Measurements from ENCODE around the gene PHOX2B. TPM values are rescaled to one million over a fixed set of nuclear protein-coding genes. Genes with fewer than 3 reads are reported as not detected.

The PHOX2B gene
- total RNA-seq, 4 donors from 2014 or later: not detected

DNA sequence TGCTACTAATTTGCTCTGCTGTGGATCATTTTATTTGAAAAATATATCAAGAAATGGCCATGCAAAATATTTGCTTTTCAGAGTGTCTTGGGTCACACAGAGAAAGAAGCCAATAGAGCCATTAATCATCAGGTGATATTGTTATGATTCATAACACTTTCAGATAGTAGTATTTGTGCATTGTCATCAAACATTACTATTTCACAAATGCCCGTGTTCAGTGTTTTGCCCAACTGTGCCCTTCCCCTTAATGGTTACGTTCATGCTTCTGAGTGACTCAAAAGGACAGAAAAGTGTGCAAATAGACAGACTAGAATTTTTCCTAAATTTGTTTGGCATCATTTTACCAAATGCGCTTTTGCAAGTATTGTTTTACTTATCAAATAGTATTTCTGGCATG lies 46.5 kb downstream of the PHOX2B start:
- Histone ChIP-seq H3K27me3 (no peaks in the 10 kb centered on the region), H3K36me3 (peaks cover 0 to 16% of the 10 kb centered on the region in 2 donors), H3K4me3 (no peak overlapping the region), H3K9me3 (no peaks in the 10 kb centered on the region), H3K27ac (no peak overlapping the region), H3K4me1 (no peaks in the 10 kb centered on the region)
- ATAC-seq (no peak), DNase-seq (no peak)
- intact Hi-C loops (cut with DNase I; ENCODE audit: low total_unique reads): no loop called here
- in situ Hi-C loops (cut with MboI; ENCODE audit: low sequenced_read_pairs in 4 of 4): no loop called here
- no peak for TF ChIP-seq POLR2A (IDR thresholded peaks at IDR 0.05)
- TF ChIP-seq, protein P1, sequence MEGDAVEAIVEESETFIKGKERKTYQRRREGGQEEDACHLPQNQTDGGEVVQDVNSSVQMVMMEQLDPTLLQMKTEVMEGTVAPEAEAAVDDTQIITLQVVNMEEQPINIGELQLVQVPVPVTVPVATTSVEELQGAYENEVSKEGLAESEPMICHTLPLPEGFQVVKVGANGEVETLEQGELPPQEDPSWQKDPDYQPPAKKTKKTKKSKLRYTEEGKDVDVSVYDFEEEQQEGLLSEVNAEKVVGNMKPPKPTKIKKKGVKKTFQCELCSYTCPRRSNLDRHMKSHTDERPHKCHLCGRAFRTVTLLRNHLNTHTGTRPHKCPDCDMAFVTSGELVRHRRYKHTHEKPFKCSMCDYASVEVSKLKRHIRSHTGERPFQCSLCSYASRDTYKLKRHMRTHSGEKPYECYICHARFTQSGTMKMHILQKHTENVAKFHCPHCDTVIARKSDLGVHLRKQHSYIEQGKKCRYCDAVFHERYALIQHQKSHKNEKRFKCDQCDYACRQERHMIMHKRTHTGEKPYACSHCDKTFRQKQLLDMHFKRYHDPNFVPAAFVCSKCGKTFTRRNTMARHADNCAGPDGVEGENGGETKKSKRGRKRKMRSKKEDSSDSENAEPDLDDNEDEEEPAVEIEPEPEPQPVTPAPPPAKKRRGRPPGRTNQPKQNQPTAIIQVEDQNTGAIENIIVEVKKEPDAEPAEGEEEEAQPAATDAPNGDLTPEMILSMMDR (IDR thresholded peaks at IDR 0.05 in 4 of 5, conservative IDR thresholded peaks at IDR 0.05 in 1 of 5): no peak

DNA sequence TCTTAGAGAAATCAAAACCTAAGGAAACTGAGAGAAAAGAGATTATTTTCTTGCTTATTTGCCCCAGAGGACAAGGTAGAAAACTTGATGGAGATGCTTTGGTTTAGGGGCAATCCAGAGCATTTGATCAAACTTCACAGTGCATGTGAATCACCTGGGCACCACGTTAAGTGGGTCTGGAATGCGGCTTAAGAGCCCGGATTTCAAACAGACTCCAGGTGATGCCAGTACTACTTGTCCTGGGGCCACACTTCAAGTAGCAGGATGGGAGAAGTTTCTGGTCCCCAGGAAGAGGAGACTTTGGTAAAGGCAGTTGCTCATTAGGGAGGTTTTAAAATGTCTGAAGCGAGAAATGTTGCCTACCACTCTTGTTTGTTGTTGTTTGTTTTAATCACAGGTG lies 51.8 kb downstream of the PHOX2B start:
- no peak for DNase-seq
- no peaks in the 10 kb centered on the region for H3K4me1 ChIP-seq
- TF ChIP-seq POLR2A (IDR thresholded peaks at IDR 0.05): no peak
- TF ChIP-seq, protein P1 (IDR thresholded peaks at IDR 0.05 in 4 of 5, conservative IDR thresholded peaks at IDR 0.05 in 1 of 5): no peak
- no peak for ATAC-seq
- H3K27me3 ChIP-seq: no peaks in the 10 kb centered on the region
- H3K4me3 ChIP-seq: no peak overlapping the region
- intact Hi-C loops (cut with DNase I; ENCODE audit: low total_unique reads) (no loop called here), in situ Hi-C loops (cut with MboI; ENCODE audit: low sequenced_read_pairs in 4 of 4) (loop anchor here (10.0 kb wide), 1 partner anchor 188 kb away; no protein-coding TSS in a partner anchor)
- H3K36me3 ChIP-seq: peaks cover 0 to 35% of the 10 kb centered on the region in 2 donors
- H3K9me3 ChIP-seq: no peaks in the 10 kb centered on the region
- no peak overlapping the region for H3K27ac ChIP-seq

DNA sequence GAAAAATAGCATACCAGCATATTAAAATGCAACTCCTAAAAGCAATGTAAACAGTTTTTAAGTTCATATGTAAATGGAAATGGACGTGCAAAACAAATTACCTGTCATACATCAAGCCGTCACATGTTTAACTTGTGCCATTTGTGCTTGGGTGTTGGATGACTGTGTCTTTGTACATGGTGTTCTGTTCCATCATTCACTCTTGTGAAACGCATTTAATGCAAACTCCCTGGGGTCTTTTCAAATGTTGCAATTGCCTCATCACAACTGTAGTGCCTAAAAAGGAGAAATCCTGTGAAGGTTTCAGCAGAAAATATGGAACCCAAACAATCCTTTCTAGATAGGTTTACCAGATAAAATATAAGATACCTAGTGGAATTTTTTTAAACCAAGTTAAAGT lies 52.4 kb downstream of the PHOX2B start:
- Histone ChIP-seq H3K27me3 (no peaks in the 10 kb centered on the region), H3K36me3 (peaks cover 0 to 40% of the 10 kb centered on the region in 2 donors), H3K4me3 (no peak overlapping the region), H3K9me3 (no peaks in the 10 kb centered on the region), H3K27ac (no peak overlapping the region), H3K4me1 (no peaks in the 10 kb centered on the region)
- DNase-seq: no peak
- in situ Hi-C loops (cut with MboI; ENCODE audit: low sequenced_read_pairs in 4 of 4): loop anchor here (10.0 kb wide), 1 partner anchor 189 kb away; no protein-coding TSS in a partner anchor
- peak in 1 of 2 donors; percentile 47 for ATAC-seq
- TF ChIP-seq, protein P1 (IDR thresholded peaks at IDR 0.05 in 4 of 5, conservative IDR thresholded peaks at IDR 0.05 in 1 of 5): no peak
- no peak for TF ChIP-seq POLR2A (IDR thresholded peaks at IDR 0.05)
- intact Hi-C loops (cut with DNase I; ENCODE audit: low total_unique reads): no loop called here

Other genes with a start within 250 kb of the PHOX2B start
- 10 to 100 TPM; 36.2 to 71.4 (median 52.1) TPM for gene LIMCH1, start 210.6 kb downstream of the PHOX2B start, total RNA-seq
- 10 to 100 TPM; 20.6 to 29.3 (median 26.4) TPM for gene TMEM33, start 186.7 kb upstream of the PHOX2B start, total RNA-seq
- gene DCAF4L1, start 233.0 kb upstream of the PHOX2B start, total RNA-seq: 1 to 10 TPM in 2 of 4 donors, under 1 TPM in 2; 0.20 to 1.7 (median 0.70) TPM
- 10 to 100 TPM; 24.5 to 35.6 (median 27.3) TPM for gene SLC30A9, start 241.8 kb upstream of the PHOX2B start, total RNA-seq